CD4-positive, alpha-beta memory T cell (primary cell): ENCODE data around the gene PMIS2. TPM values are rescaled to one million over a fixed set of nuclear protein-coding genes. Genes with fewer than 3 reads are reported as not detected.

Experiments
- CTCF ChIA-PET: fragments of 350-600 bp; sonication (Branson Sonifier 250); formaldehyde crosslinking; loops from one replicate; lab custom pipeline; 2021; ENCODE audit warnings: inconsistent platforms; ENCODE audit not compliant: partially characterized antibody; lab: Charles Lee
- POLR2A ChIA-PET: fragments of 350-600 bp; sonication (Branson Sonifier 250); formaldehyde crosslinking; loops from one replicate; lab custom pipeline; 2021; ENCODE audit not compliant: partially characterized antibody; lab: Charles Lee
- DNase-seq, 5 donors: peaks; one replicate each; pipeline versions ENCODE4 v3.0.0 to v3.0.0-alpha.2; 2020 to 2022; ENCODE audit warnings: mixed read lengths in 1 of 5
- H3K27ac ChIP-seq: one replicate; pipeline ENCODE4 v1.7.0; 2013; ENCODE audit warnings: low read depth, low read length
- H3K27me3 ChIP-seq: 2 replicates; pipeline ENCODE4 v1.7.0; 2013; ENCODE audit warnings: mild to moderate bottlenecking, low read length, moderate library complexity; ENCODE audit not compliant: insufficient read depth
- H3K36me3 ChIP-seq: 2 replicates; pipeline ENCODE4 v1.7.0; 2013; ENCODE audit warnings: mild to moderate bottlenecking, low read length, moderate library complexity; ENCODE audit not compliant: insufficient read depth
- H3K4me1 ChIP-seq: 2 replicates; pipeline ENCODE4 v1.7.0; 2013; ENCODE audit warnings: mild to moderate bottlenecking, low read length, moderate library complexity; ENCODE audit not compliant: insufficient read depth
- H3K4me3 ChIP-seq, 2 donors: one replicate each; pipeline ENCODE4 v1.7.0; 2013; ENCODE audit warnings: low read length in 2 of 2, mild to moderate bottlenecking in 1 of 2
- H3K9me3 ChIP-seq, 2 donors: one replicate each; pipeline ENCODE4 v1.7.0; 2013; ENCODE audit warnings: low read length in 2 of 2, control low read depth in 1 of 2; ENCODE audit not compliant: control insufficient read depth in 1 of 2
- H3K27ac Mint-ChIP-seq, 7 donors: one replicate each; pipeline ENCODE4 v1.8.0; 2020 to 2021; ENCODE audit warnings: mixed read lengths in 7 of 7, mild to moderate bottlenecking in 6 of 7, inconsistent platforms in 3 of 7, moderate library complexity in 3 of 7
- H3K27me3 Mint-ChIP-seq, 2 donors: one replicate each; pipeline ENCODE4 v1.8.0; 2020 to 2021; ENCODE audit warnings: mixed read lengths in 2 of 2
- H3K36me3 Mint-ChIP-seq, 2 donors: one replicate each; pipeline ENCODE4 v1.8.0; 2020 to 2021; ENCODE audit warnings: mixed read lengths in 2 of 2, inconsistent platforms in 1 of 2, mild to moderate bottlenecking in 1 of 2
- H3K4me1 Mint-ChIP-seq, 4 donors: one replicate each; pipeline ENCODE4 v1.8.0; 2020 to 2021; ENCODE audit warnings: mixed read lengths in 4 of 4, mild to moderate bottlenecking in 1 of 4
- H3K4me3 Mint-ChIP-seq, 8 donors: one replicate each; pipeline ENCODE4 v1.8.0; 2020 to 2021; ENCODE audit warnings: mixed read lengths in 8 of 8, mild to moderate bottlenecking in 7 of 8, moderate library complexity in 6 of 8, inconsistent platforms in 3 of 8
- H3K9me3 Mint-ChIP-seq, 8 donors: one replicate each; pipeline ENCODE4 v1.8.0; 2020 to 2021; ENCODE audit warnings: mixed read lengths in 8 of 8, mild to moderate bottlenecking in 5 of 8, inconsistent platforms in 3 of 8, moderate library complexity in 1 of 8
- intact Hi-C: fragments of 100-400 bp; cut with micrococcal nuclease; formaldehyde crosslinking; loops from one replicate; pipeline ENCODE4 v1.15.1; 2023
- polyA plus RNA-seq, 2 donors: library from polyadenylated mRNA; unstranded; fragments of 300-500 nt; fragmentation: Illumina TruSeq; gene quantifications; one replicate each; pipeline ENCODE4 v1.2.3, GENCODE V29; 2021
- total RNA-seq, 2 experiments: library from RNA; stranded (reverse); gene quantifications; one replicate each; pipeline ENCODE4 v1.2.3, GENCODE V29; 2021

The PMIS2 gene
- total and polyA plus RNA-seq, 4 experiments from 2014 or later: not detected

GRCh38 chr19:35545001-35545854, 40.7 kb upstream of the PMIS2 start, which contains the start of gene TMEM147:
TSS of gene TMEM147 (plus strand) at chr19:35545626. CDS start at chr19:35545740, 114 bp downstream.
- Mint-ChIP-seq H3K27ac (peak within 1 kb of the TSS; percentile 87 to 96 (median 93)), H3K4me1 (peaks cover 23 to 46% (median 33%) of the 10 kb centered on the region in 4 donors), H3K36me3 (peaks cover 3 to 9% of the 10 kb centered on the region in 2 donors), H3K9me3 (no peaks in the 10 kb centered on the region), H3K4me3 (peak within 1 kb of the TSS; percentile 87 to 92 (median 90)), H3K27me3 (no peaks in the 10 kb centered on the region)
- H3K36me3 ChIP-seq: no peaks in the 10 kb centered on the region
- intact Hi-C loops: loop anchor here (1.0 to 5.0 kb wide), 4 partner anchors 67 to 172 kb away; partner anchors contain the start of genes COX6B1, HAUS5 and RBM42
- H3K27me3 ChIP-seq: no peaks in the 10 kb centered on the region
- H3K4me1 ChIP-seq: peaks cover 24% of the 10 kb centered on the region
- H3K9me3 ChIP-seq: no peaks in the 10 kb centered on the region
- peak; percentile 68 to 76 (median 73) for DNase-seq
- H3K4me3 ChIP-seq: peak within 1 kb of the TSS; percentile 36 to 84
- CTCF ChIA-PET: no interaction called here
- POLR2A ChIA-PET: interaction anchor here (1.1 kb wide), 1 partner anchor 11 kb away, joined by 3 read pairs; no protein-coding TSS in a partner anchor
- peak within 1 kb of the TSS; percentile 76 for H3K27ac ChIP-seq

- H3K9me3 Mint-ChIP-seq: no peaks in the 10 kb centered on the region
- intact Hi-C loops: loop anchor here (1.0 to 5.0 kb wide), 4 partner anchors 66 to 171 kb away; partner anchors contain the start of genes COX6B1, HAUS5 and RBM42
- CTCF ChIA-PET: no interaction called here
Observed at GRCh38 chr19:35545855-35546381, 40.1 kb upstream of the PMIS2 start.

GRCh38 chr19:35546532-35546931, 39.4 kb upstream of the PMIS2 start:
- Histone ChIP-seq H3K4me3 (peak overlapping the region in 1 of 2 donors; percentile 84), H3K4me1 (peaks cover 24% of the 10 kb centered on the region), H3K36me3 (no peaks in the 10 kb centered on the region), H3K9me3 (no peaks in the 10 kb centered on the region), H3K27ac (no peak overlapping the region), H3K27me3 (no peaks in the 10 kb centered on the region)
- peak overlapping the region; percentile 61 to 92 (median 84) for H3K27ac Mint-ChIP-seq
- no peaks in the 10 kb centered on the region for H3K27me3 Mint-ChIP-seq
- H3K4me3 Mint-ChIP-seq: peak overlapping the region; percentile 82 to 92 (median 87)
- DNase-seq: no peak
- POLR2A ChIA-PET: no interaction called here
- CTCF ChIA-PET: no interaction called here
- peaks cover 23 to 46% (median 33%) of the 10 kb centered on the region in 4 donors for H3K4me1 Mint-ChIP-seq
- intact Hi-C loops: loop anchor here (5.0 kb wide), 2 partner anchors 81 to 101 kb away; partner anchors contain the start of genes COX6B1 and RBM42
- H3K36me3 Mint-ChIP-seq: peaks cover 3 to 9% of the 10 kb centered on the region in 2 donors
- no peaks in the 10 kb centered on the region for H3K9me3 Mint-ChIP-seq

More at GRCh38 chr19:35545855-35546381, 40.1 kb upstream of the PMIS2 start:
- no peaks in the 10 kb centered on the region for H3K27me3 ChIP-seq
- POLR2A ChIA-PET: no interaction called here
- H3K4me1 ChIP-seq: peaks cover 24% of the 10 kb centered on the region
- H3K4me3 Mint-ChIP-seq: peak overlapping the region; percentile 82 to 92 (median 87)
- DNase-seq: peak; percentile 33 to 70 (median 35)
- H3K9me3 ChIP-seq: no peaks in the 10 kb centered on the region
- peak overlapping the region; percentile 72 to 92 (median 88) for H3K27ac Mint-ChIP-seq
- peaks cover 23 to 46% (median 33%) of the 10 kb centered on the region in 4 donors for H3K4me1 Mint-ChIP-seq
- peaks cover 3 to 9% of the 10 kb centered on the region in 2 donors for H3K36me3 Mint-ChIP-seq
- H3K27ac ChIP-seq: peak overlapping the region; percentile 76
- no peaks in the 10 kb centered on the region for H3K36me3 ChIP-seq
- no peaks in the 10 kb centered on the region for H3K27me3 Mint-ChIP-seq
- H3K4me3 ChIP-seq: peak overlapping the region; percentile 34 to 84

DNA sequence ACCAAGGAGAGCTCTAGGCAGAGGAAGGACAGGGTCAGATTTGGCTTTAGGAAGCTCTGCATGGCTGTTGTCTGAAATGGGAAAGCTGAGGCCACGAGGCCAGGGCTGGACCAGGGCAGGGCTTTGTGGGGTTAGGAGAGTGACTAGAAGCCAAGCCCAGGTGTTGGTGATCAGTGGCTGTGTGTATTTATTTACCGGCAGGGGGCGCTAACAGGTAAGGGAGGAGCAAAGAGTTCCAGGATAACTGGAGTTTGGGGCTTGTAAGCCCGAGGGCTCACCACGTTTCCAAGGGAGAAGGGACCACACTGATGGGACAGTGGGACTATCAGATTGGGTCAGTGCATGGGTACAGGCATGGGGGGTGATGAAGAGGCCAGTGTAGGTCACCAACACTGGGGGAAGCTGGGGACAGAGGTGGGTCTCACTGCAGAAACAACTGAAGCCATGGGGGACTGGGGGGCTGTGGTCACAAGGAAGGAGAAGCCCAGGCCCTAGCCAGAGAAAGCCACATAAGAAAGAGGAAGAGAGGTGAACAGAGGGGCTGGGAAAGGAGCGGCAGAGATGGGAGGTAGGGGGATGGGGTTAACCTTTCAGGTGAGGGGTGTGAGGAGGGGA, 36.7 kb upstream of the PMIS2 start:
- ChIA-PET CTCF (interaction anchor here (1.0 to 2.9 kb wide), 19 partner anchors 8 to 270 kb away, joined by 3 to 13 read pairs (median 5); partner anchors contain the start of genes COX6B1 and HAUS5), POLR2A (interaction anchor here (0.7 to 2.5 kb wide), 3 partner anchors 61 to 153 kb away, joined by 3 to 6 read pairs (median 4); no protein-coding TSS in a partner anchor)
- DNase-seq: peak; percentile 62 to 68 (median 65)
- no peaks in the 10 kb centered on the region for H3K27me3 ChIP-seq
- Mint-ChIP-seq H3K4me3 (peak overlapping the region in 6 of 8 donors; percentile 14 to 67 (median 32)), H3K27me3 (no peaks in the 10 kb centered on the region), H3K9me3 (no peaks in the 10 kb centered on the region), H3K4me1 (peaks cover 23 to 43% (median 32%) of the 10 kb centered on the region in 4 donors), H3K36me3 (peaks cover 3 to 9% of the 10 kb centered on the region in 2 donors), H3K27ac (peak overlapping the region in 6 of 7 donors; percentile 39 to 82 (median 61))
- intact Hi-C loops: loop anchor here (1.0 to 5.0 kb wide), 3 partner anchors 78 to 168 kb away; partner anchors contain the start of genes COX6B1 and RBM42
- no peaks in the 10 kb centered on the region for H3K9me3 ChIP-seq
- H3K4me1 ChIP-seq: peaks cover 23% of the 10 kb centered on the region
- no peak overlapping the region for H3K27ac ChIP-seq
- no peak overlapping the region for H3K4me3 ChIP-seq
- H3K36me3 ChIP-seq: no peaks in the 10 kb centered on the region

- intact Hi-C loops: loop anchor here (1.0 to 5.0 kb wide), 3 partner anchors 77 to 167 kb away; partner anchors contain the start of genes COX6B1 and RBM42
- Mint-ChIP-seq H3K9me3 (no peaks in the 10 kb centered on the region), H3K36me3 (peaks cover 3 to 7% of the 10 kb centered on the region in 2 donors), H3K27ac (peak overlapping the region in 1 of 7 donors; percentile 19), H3K4me3 (no peak overlapping the region), H3K4me1 (peaks cover 18 to 36% (median 26%) of the 10 kb centered on the region in 4 donors), H3K27me3 (no peaks in the 10 kb centered on the region)
- ChIA-PET POLR2A (no interaction called here), CTCF (interaction anchor here (1.0 to 2.9 kb wide), 11 partner anchors 7 to 142 kb away, joined by 3 to 13 read pairs (median 4); no protein-coding TSS in a partner anchor)
- DNase-seq: no peak
- Histone ChIP-seq H3K27ac (no peak overlapping the region), H3K27me3 (no peaks in the 10 kb centered on the region), H3K4me3 (no peak overlapping the region), H3K9me3 (no peaks in the 10 kb centered on the region), H3K4me1 (peaks cover 16% of the 10 kb centered on the region), H3K36me3 (no peaks in the 10 kb centered on the region)
Observed at GRCh38 chr19:35549879-35550523, 36.0 kb upstream of the PMIS2 start.

DNA sequence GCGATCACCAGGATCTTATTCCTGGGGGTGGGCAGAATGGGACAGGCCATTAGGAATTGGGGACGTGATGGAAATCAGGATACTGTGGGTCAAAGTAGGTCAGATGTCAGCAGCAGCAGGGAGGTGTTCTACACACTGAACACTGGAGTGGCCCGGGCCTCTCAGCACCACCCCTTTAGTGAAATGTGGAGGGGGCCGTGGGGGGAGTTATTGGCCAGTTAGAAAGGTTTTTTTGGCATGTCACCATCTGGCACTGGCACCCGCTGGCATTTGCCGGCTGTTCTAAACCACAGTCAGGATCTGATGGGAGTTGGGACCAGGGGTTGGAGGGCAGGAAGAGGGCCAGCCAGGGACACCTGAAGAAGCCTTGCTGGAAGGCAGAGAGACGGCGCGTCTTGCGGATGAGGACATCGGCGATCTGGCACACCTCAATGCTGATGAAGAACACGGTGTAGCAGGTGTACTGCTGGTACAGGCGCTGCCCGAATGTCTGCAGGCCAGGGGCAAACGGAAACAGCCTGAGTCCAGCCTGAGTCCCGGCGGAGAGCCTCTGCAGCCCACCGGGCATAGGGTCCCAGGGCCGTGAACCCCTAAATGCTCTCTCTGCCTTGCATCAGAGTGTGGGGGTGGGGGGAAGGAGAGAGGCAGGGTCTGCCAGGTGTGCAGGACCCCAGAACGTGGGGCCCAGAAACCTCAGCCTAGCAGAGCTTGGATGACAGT, 34.7 kb upstream of the PMIS2 start:
- POLR2A ChIA-PET: no interaction called here
- CTCF ChIA-PET: interaction anchor here (1.7 kb wide), 1 partner anchor 41 kb away, joined by 4 read pairs; no protein-coding TSS in a partner anchor
- H3K27ac ChIP-seq: no peak overlapping the region
- no peaks in the 10 kb centered on the region for H3K9me3 ChIP-seq
- H3K4me1 ChIP-seq: peaks cover 11% of the 10 kb centered on the region
- intact Hi-C loops: no loop called here
- Mint-ChIP-seq H3K36me3 (peaks cover 3 to 5% of the 10 kb centered on the region in 2 donors), H3K9me3 (peaks cover 0 to 2% (median 0%) of the 10 kb centered on the region in 8 donors), H3K4me3 (no peak overlapping the region), H3K27me3 (peaks cover 0 to 2% of the 10 kb centered on the region in 2 donors), H3K27ac (peak overlapping the region in 1 of 7 donors; percentile 41), H3K4me1 (peaks cover 16 to 33% (median 24%) of the 10 kb centered on the region in 4 donors)
- H3K4me3 ChIP-seq: no peak overlapping the region
- no peaks in the 10 kb centered on the region for H3K36me3 ChIP-seq
- H3K27me3 ChIP-seq: no peaks in the 10 kb centered on the region
- no peak for DNase-seq
